ENCODE data around the gene RMI2.
A peak's percentile ranks its signal among the peaks of the same experiment; 100 is the strongest.

Gene RMI2

GRCh38 chr16:11302977-11303376 is 42.3 kb upstream of the RMI2 start:
- TF ChIP-seq PKNOX1 (IDR thresholded peaks at IDR 0.05) = no peak
- TF ChIP-seq FOXK2 (IDR thresholded peaks at IDR 0.05) = no peak
- TF ChIP-seq ZNF384 (IDR thresholded peaks at IDR 0.05) = no peak
- no peak for TF ChIP-seq CTBP1 (IDR thresholded peaks at IDR 0.05; ENCODE audit: borderline replicate concordance)
- no peak for TF ChIP-seq L3MBTL2 (conservative IDR thresholded peaks at IDR 0.05)
- no peak for TF ChIP-seq TARDBP (IDR thresholded peaks at IDR 0.05)
- TF ChIP-seq LEF1 (IDR thresholded peaks at IDR 0.05; ENCODE audit: borderline replicate concordance) = no peak
- TF ChIP-seq SP1 (IDR thresholded peaks at IDR 0.05) = no peak
- TF ChIP-seq NFRKB (IDR thresholded peaks at IDR 0.05) = no peak
- no peak for TF ChIP-seq ARNT (IDR thresholded peaks at IDR 0.05)
- TF ChIP-seq FOXM1 (IDR thresholded peaks at IDR 0.05; ENCODE audit: borderline replicate concordance) = no peak
- TF ChIP-seq BHLHE40 (IDR thresholded peaks at IDR 0.05; ENCODE audit: borderline replicate concordance) = no peak
- TF ChIP-seq ELF4 (IDR thresholded peaks at IDR 0.05) = no peak
- TF ChIP-seq SUZ12 (IDR thresholded peaks at IDR 0.05) = no peak
- POLR2A ChIA-PET = no interaction called here
- DNase-seq (ENCODE audit: extremely low spot score) = no peak
- CTCF ChIA-PET = no interaction called here

- no peak for DNase-seq (ENCODE audit: extremely low spot score)
- POLR2A ChIA-PET = no interaction called here
These were observed 41.7 kb upstream of the RMI2 start for GRCh38 chr16:11303405-11304138.

GRCh38 chr16:11306381-11306780 is 38.9 kb upstream of the RMI2 start:
- ChIA-PET POLR2A (no interaction called here), CTCF (no interaction called here)
- DNase-seq (ENCODE audit: extremely low spot score) = no peak
- TF ChIP-seq LEF1 (IDR thresholded peaks at IDR 0.05; ENCODE audit: borderline replicate concordance) (no peak), ELF4 (IDR thresholded peaks at IDR 0.05) (0 out of 2 replicates have a peak, but pooled peaks have one; percentile 16)

More at GRCh38 chr16:11303405-11304138, 41.7 kb upstream of the RMI2 start:
- no peak for TF ChIP-seq L3MBTL2 (conservative IDR thresholded peaks at IDR 0.05)
- no peak for TF ChIP-seq FOXK2 (IDR thresholded peaks at IDR 0.05)
- no peak for TF ChIP-seq CTBP1 (IDR thresholded peaks at IDR 0.05; ENCODE audit: borderline replicate concordance)
- TF ChIP-seq ELF4 (IDR thresholded peaks at IDR 0.05) = no peak
- TF ChIP-seq PKNOX1 (IDR thresholded peaks at IDR 0.05) = no peak
- TF ChIP-seq LEF1 (IDR thresholded peaks at IDR 0.05; ENCODE audit: borderline replicate concordance) = no peak
- no peak for TF ChIP-seq ZNF384 (IDR thresholded peaks at IDR 0.05)
- no peak for TF ChIP-seq HDGF (IDR thresholded peaks at IDR 0.05; ENCODE audit: borderline replicate concordance)
- no peak for TF ChIP-seq NFRKB (IDR thresholded peaks at IDR 0.05)
- no peak for TF ChIP-seq FOXA1 (IDR thresholded peaks at IDR 0.05)
- TF ChIP-seq TARDBP (IDR thresholded peaks at IDR 0.05) = no peak
- TF ChIP-seq FOXM1 (IDR thresholded peaks at IDR 0.05; ENCODE audit: borderline replicate concordance) = no peak
- no peak for TF ChIP-seq ARNT (IDR thresholded peaks at IDR 0.05)
- no peak for TF ChIP-seq SUZ12 (IDR thresholded peaks at IDR 0.05)
- CTCF ChIA-PET = no interaction called here

DNA sequence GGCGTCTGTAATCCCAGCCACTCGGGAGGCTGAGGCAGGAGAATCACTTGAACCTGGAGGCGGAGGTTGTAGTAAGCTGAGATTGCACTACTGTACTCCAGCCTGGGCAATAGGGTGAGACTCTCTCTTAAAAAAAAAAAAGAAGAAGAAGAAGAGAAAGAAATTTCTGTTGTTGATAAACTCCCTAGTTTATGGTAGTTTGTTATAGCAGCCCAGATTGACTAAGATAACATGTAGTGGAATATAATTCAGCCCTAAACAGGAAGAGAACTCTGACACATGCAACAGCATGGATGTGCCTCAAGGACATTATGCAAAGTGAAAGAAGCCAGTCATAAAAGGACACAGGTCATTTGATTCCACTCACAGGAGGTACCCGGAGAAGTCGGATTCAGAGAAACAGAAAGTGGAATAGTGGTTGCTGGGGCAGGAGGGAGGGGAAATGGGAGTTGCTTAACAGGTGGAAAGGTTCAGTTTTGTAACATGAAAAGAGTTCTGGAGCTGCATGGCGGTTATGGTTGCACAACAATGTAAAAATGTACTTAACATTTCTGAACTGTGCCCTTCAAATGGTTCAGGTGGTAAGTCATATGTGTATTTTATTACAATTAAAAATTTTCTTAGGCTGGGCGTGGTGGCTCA is 38.1 kb upstream of the RMI2 start:
- CTCF ChIA-PET = no interaction called here
- POLR2A ChIA-PET = no interaction called here
- no peak for DNase-seq (ENCODE audit: extremely low spot score)
- TF ChIP-seq FOXM1 (IDR thresholded peaks at IDR 0.05; ENCODE audit: borderline replicate concordance) (no peak), ELF4 (IDR thresholded peaks at IDR 0.05) (no peak), L3MBTL2 (conservative IDR thresholded peaks at IDR 0.05) (no peak), PKNOX1 (IDR thresholded peaks at IDR 0.05) (no peak), HDGF (IDR thresholded peaks at IDR 0.05; ENCODE audit: borderline replicate concordance) (no peak), NFRKB (IDR thresholded peaks at IDR 0.05) (no peak)

GRCh38 chr16:11307639-11308492 is 37.4 kb upstream of the RMI2 start:
- CTCF ChIA-PET = no interaction called here
- no peak for DNase-seq (ENCODE audit: extremely low spot score)

More at GRCh38 chr16:11307639-11308492, 37.4 kb upstream of the RMI2 start:
- POLR2A ChIA-PET = no interaction called here
- TF ChIP-seq PKNOX1 (IDR thresholded peaks at IDR 0.05) (no peak), FOXM1 (IDR thresholded peaks at IDR 0.05; ENCODE audit: borderline replicate concordance) (no peak), SUZ12 (IDR thresholded peaks at IDR 0.05) (no peak), BHLHE40 (IDR thresholded peaks at IDR 0.05; ENCODE audit: borderline replicate concordance) (no peak), ELF4 (IDR thresholded peaks at IDR 0.05) (no peak), TARDBP (IDR thresholded peaks at IDR 0.05) (no peak), L3MBTL2 (conservative IDR thresholded peaks at IDR 0.05) (no peak), CTBP1 (IDR thresholded peaks at IDR 0.05; ENCODE audit: borderline replicate concordance) (no peak), LEF1 (IDR thresholded peaks at IDR 0.05; ENCODE audit: borderline replicate concordance) (no peak), ZNF384 (IDR thresholded peaks at IDR 0.05) (no peak), FOXA1 (IDR thresholded peaks at IDR 0.05) (no peak), NFRKB (IDR thresholded peaks at IDR 0.05) (no peak)

All from HEK293T (cell line).